Kidney (tissue), 14 donors: ENCODE results near the gene ENTHD1. TPM values are rescaled to one million over a fixed set of nuclear protein-coding genes. Genes with fewer than 3 reads are reported as not detected.

Source experiments
- DNase-seq, 5 donors: peaks; one replicate each; pipeline ENCODE4 v3.0.0-alpha.2; 2013 to 2020
- FAIRE-seq: peaks from 2 replicates; lab custom pipeline; 2012; peaks lifted over from hg19 to GRCh38; lab: Jason Lieb, UNC
- H3K27ac ChIP-seq, 2 donors: one replicate each; pipeline ENCODE4 v1.7.0; 2013; ENCODE audit warnings: low read depth in 2 of 2, low read length in 2 of 2, inconsistent platforms in 1 of 2
- H3K27me3 ChIP-seq: one replicate; pipeline ENCODE4 v1.7.1; 2013; ENCODE audit warnings: low read length, inconsistent platforms; ENCODE audit not compliant: control insufficient read depth, insufficient read depth
- H3K36me3 ChIP-seq, 3 donors: one replicate each; pipeline versions ENCODE4 v1.7.0 to v1.7.1; 2013; ENCODE audit warnings: low read length in 3 of 3, control low read depth in 1 of 3, inconsistent platforms in 1 of 3; ENCODE audit not compliant: insufficient read depth in 3 of 3, control insufficient read depth in 2 of 3
- H3K4me1 ChIP-seq, 3 donors: one replicate each; pipeline versions ENCODE4 v1.7.0 to v1.7.1; 2013; ENCODE audit warnings: low read length in 3 of 3, inconsistent platforms in 1 of 3, low read depth in 1 of 3; ENCODE audit not compliant: control insufficient read depth in 2 of 3, insufficient read depth in 2 of 3
- H3K4me3 ChIP-seq, 3 donors: one replicate each; pipeline versions ENCODE4 v1.7.0 to v1.8.1; 2013; ENCODE audit warnings: low read length in 3 of 3, control low read depth in 1 of 3, inconsistent platforms in 1 of 3
- H3K9ac ChIP-seq, 3 donors: one replicate each; pipeline versions ENCODE4 v1.7.0 to v1.7.1; 2013; ENCODE audit warnings: low read length in 3 of 3, control low read depth in 1 of 3, inconsistent platforms in 1 of 3
- H3K9me3 ChIP-seq, 3 donors: one replicate each; pipeline versions ENCODE4 v1.7.0 to v1.7.1; 2013; ENCODE audit warnings: low read length in 3 of 3, control low read depth in 1 of 3, inconsistent platforms in 1 of 3; ENCODE audit not compliant: control insufficient read depth in 2 of 3, insufficient read depth in 1 of 3
- CTCF ChIP-seq: IDR thresholded peaks from 3 replicates; pipeline ENCODE4 v1.5.1; 2012; ENCODE audit warnings: mild to moderate bottlenecking, moderate library complexity, borderline replicate concordance; ENCODE audit not compliant: insufficient read depth; ENCODE audit errors: extremely low read depth
- intact Hi-C: fragments of 100-400 bp; cut with DNase I; formaldehyde crosslinking; loops from one replicate; pipeline ENCODE4 v1.11.1; 2022
- polyA plus RNA-seq: library from polyadenylated mRNA; stranded (reverse); fragments of 350-450 nt; fragmentation: Illumina TruSeq; extraction: RNeasy Lipid Tissue Mini Kit (QIAGEN cat#74804); gene quantifications from one replicate; pipeline ENCODE4 v1.2.3, GENCODE V29; 2014; ENCODE audit warnings: low read depth, low replicate concordance; ENCODE audit not compliant: insufficient read depth
- total RNA-seq: library from RNA; stranded (reverse); fragmentation: NEBNext Ultra II Directional; extraction: Animal tissue kit (Norgen Biotek cat#: 25700); gene quantifications from one replicate; pipeline ENCODE4 v1.2.1, GENCODE V29; 2021
- donor health status: control.
- donor health status: control.
- donor health status: control.
- donor health status: control.
- donor health status: control.
- donor health status: DM: yes; HTN: yes; CAD: no.
- donor health status: Normal renal cell carcinoma (clear cell type).

Gene ENTHD1
- total and polyA plus RNA-seq, 2 donors from 2014 or later, result not detected

DNA sequence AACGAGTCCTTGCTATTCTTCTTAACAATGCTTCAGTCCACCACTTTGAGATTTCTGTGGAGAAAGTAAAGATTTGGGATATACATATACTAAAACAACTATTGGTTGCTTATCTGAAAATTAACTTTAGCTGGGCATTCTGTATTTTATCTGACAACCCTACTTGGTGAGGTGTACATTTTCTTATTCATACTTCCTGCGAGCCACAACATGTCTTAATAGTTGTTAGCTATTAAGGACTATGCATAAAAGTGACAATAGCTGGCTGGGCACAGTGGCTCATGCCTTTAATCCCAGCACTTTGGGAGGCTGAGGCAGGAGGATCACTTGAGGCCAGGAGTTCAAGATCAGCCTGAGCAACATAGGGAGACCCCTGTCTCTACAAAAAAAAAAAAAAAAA, 38.6 kb upstream of the ENTHD1 start:
- FAIRE-seq (no peak), DNase-seq (no peak)
- H3K4me1 ChIP-seq, result no peaks in the 10 kb centered on the region
- intact Hi-C loops, result no loop called here
- H3K9me3 ChIP-seq, result no peaks in the 10 kb centered on the region
- no peaks in the 10 kb centered on the region for H3K27me3 ChIP-seq
- no peak overlapping the region for H3K4me3 ChIP-seq
- H3K9ac ChIP-seq, result no peak overlapping the region
- no peaks in the 10 kb centered on the region for H3K36me3 ChIP-seq
- no peak overlapping the region for H3K27ac ChIP-seq
- TF ChIP-seq CTCF, result no peak

DNA sequence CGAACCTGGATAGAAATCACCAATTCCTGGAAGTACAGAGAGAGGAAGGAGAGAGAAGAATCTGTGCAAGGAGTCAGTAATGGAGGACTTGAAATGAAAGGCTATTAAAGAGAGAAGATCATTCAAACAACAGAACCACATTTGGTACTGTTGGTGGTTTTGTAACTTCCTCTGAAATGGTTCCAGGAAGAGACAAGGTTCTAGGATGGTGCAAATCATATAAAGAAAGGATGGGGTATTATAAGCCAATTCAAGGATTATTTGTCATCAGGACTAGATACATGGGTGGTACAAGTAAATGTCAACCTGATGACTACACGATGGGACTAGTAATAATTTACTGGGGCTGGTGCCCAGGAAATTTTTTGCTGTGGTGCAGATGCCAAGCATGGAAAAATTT, 37.7 kb upstream of the ENTHD1 start:
- Histone ChIP-seq H3K9ac (no peak overlapping the region), H3K27ac (no peak overlapping the region), H3K4me3 (no peak overlapping the region), H3K4me1 (no peaks in the 10 kb centered on the region), H3K9me3 (no peaks in the 10 kb centered on the region), H3K36me3 (no peaks in the 10 kb centered on the region), H3K27me3 (no peaks in the 10 kb centered on the region)
- no peak for TF ChIP-seq CTCF
- DNase-seq, result no peak
- FAIRE-seq, result no peak
- intact Hi-C loops, result no loop called here

GRCh38 chr22:39928536-39929520, 35.3 kb upstream of the ENTHD1 start:
- TF ChIP-seq CTCF, result no peak
- Histone ChIP-seq H3K9ac (no peak overlapping the region), H3K9me3 (no peaks in the 10 kb centered on the region), H3K36me3 (no peaks in the 10 kb centered on the region), H3K4me1 (no peaks in the 10 kb centered on the region), H3K27ac (no peak overlapping the region), H3K27me3 (no peaks in the 10 kb centered on the region), H3K4me3 (no peak overlapping the region)
- no peak for DNase-seq
- FAIRE-seq, result no peak
- intact Hi-C loops, result no loop called here
